DOHH2 (cell line): ENCODE results near the gene AEBP1.

ENCODE experiments used
- EZH2phosphoT487 ChIP-seq: fragments of 200-600 bp; sonication (generic); IDR thresholded peaks from 2 replicates; pipeline ENCODE4 v1.6.1; 2017; ENCODE audit warnings: borderline replicate concordance, mild to moderate bottlenecking, antibody characterized with exemption, low read length, moderate library complexity, mixed read lengths
- TF ChIP-seq, protein P1 (sequence below): fragments of 200-600 bp; sonication (generic); IDR thresholded peaks from one replicate; pipeline ENCODE4 v1.5.1; 2014; ENCODE audit warnings: antibody characterized with exemption, mild to moderate bottlenecking, low read depth, low read length; ENCODE audit not compliant: poor library complexity, severe bottlenecking

GRCh38 chr7:44159824-44160630 lies 55.9 kb downstream of the AEBP1 start:
- TF ChIP-seq, protein P1, sequence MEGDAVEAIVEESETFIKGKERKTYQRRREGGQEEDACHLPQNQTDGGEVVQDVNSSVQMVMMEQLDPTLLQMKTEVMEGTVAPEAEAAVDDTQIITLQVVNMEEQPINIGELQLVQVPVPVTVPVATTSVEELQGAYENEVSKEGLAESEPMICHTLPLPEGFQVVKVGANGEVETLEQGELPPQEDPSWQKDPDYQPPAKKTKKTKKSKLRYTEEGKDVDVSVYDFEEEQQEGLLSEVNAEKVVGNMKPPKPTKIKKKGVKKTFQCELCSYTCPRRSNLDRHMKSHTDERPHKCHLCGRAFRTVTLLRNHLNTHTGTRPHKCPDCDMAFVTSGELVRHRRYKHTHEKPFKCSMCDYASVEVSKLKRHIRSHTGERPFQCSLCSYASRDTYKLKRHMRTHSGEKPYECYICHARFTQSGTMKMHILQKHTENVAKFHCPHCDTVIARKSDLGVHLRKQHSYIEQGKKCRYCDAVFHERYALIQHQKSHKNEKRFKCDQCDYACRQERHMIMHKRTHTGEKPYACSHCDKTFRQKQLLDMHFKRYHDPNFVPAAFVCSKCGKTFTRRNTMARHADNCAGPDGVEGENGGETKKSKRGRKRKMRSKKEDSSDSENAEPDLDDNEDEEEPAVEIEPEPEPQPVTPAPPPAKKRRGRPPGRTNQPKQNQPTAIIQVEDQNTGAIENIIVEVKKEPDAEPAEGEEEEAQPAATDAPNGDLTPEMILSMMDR, result no peak
- TF ChIP-seq EZH2phosphoT487, result no peak
